T47D (cell line): Measurements from ENCODE around the gene ACOT9.
"Not testable (repeated sequence)": the region's sequence is repeated elsewhere in the genome, so short reads cannot be mapped to it uniquely, and the experiment has no call there.

ENCODE experiments used
- DNase-seq, 2 experiments: peaks; one replicate each; pipeline versions ENCODE4 v3.0.0 to v3.0.0-alpha.2; 2011 to 2012; ENCODE audit warnings: low read depth in 1 of 2, low spot score in 1 of 2
- JUND ChIP-seq: IDR thresholded peaks from 2 replicates; pipeline ENCODE4 v1.6.1; 2012; ENCODE audit warnings: low read depth
- in situ Hi-C: cut with HindIII; loops from 2 replicates; pipeline ENCODE4 v1.10.0; 2016; ENCODE audit warnings: low sequenced_read_pairs, low pct_unique_long_range_greater_than_20kb

The ACOT9 gene

GRCh38 chrX:23756165-23756564, 13.1 kb upstream of the ACOT9 start:
- in situ Hi-C loops, result no loop called here
- TF ChIP-seq JUND, result no peak
- peak in 1 of 2 experiments; percentile 65 for DNase-seq

- in situ Hi-C loops, result no loop called here
- no peak for TF ChIP-seq JUND
- DNase-seq, result no peak
Observed at GRCh38 chrX:23754664-23755063, 11.6 kb upstream of the ACOT9 start.

GRCh38 chrX:23752740-23753415, 9.8 kb upstream of the ACOT9 start:
- DNase-seq, result no peak
- in situ Hi-C loops, result no loop called here

GRCh38 chrX:23749576-23749975, 6.5 kb upstream of the ACOT9 start:
- DNase-seq, result no peak
- no peak for TF ChIP-seq JUND
- in situ Hi-C loops, result no loop called here

More at GRCh38 chrX:23752740-23753415, 9.8 kb upstream of the ACOT9 start:
- no peak for TF ChIP-seq JUND

- in situ Hi-C loops, result no loop called here
- no peak for DNase-seq
- no peak for TF ChIP-seq JUND
Observed at GRCh38 chrX:23749129-23749528, 6.1 kb upstream of the ACOT9 start.

- no peak for TF ChIP-seq JUND
- in situ Hi-C loops, result no loop called here
- no peak for DNase-seq
Observed at GRCh38 chrX:23745786-23746185, 2.7 kb upstream of the ACOT9 start.

GRCh38 chrX:23743623-23743971, 521 bp upstream of the ACOT9 start:
- in situ Hi-C loops, DNase-seq: not testable (repeated sequence)

GRCh38 chrX:23742174-23742696, 841 bp downstream of the ACOT9 start:
- no peak for TF ChIP-seq JUND
- in situ Hi-C loops, result no loop called here
- DNase-seq, result peak; percentile 60 to 79

GRCh38 chrX:23737413-23737812, 5.7 kb downstream of the ACOT9 start:
- DNase-seq, result no peak
- TF ChIP-seq JUND, result no peak
- in situ Hi-C loops, result no loop called here

- no peak for DNase-seq
- no peak for TF ChIP-seq JUND
- in situ Hi-C loops, result no loop called here
Observed at GRCh38 chrX:23736030-23736429, 7.0 kb downstream of the ACOT9 start.

GRCh38 chrX:23732704-23733103, 10.4 kb downstream of the ACOT9 start:
- no peak for DNase-seq
- in situ Hi-C loops, result no loop called here
- TF ChIP-seq JUND, result no peak

- in situ Hi-C loops, result no loop called here
Observed at GRCh38 chrX:23731951-23732350, 11.1 kb downstream of the ACOT9 start.

GRCh38 chrX:23729214-23729613, 13.9 kb downstream of the ACOT9 start:
- in situ Hi-C loops, result no loop called here
- TF ChIP-seq JUND, result no peak
- no peak for DNase-seq

More at GRCh38 chrX:23731951-23732350, 11.1 kb downstream of the ACOT9 start:
- TF ChIP-seq JUND, result no peak
- no peak for DNase-seq

GRCh38 chrX:23727206-23727605, 15.9 kb downstream of the ACOT9 start:
- in situ Hi-C loops, result no loop called here
- TF ChIP-seq JUND, result no peak

More at GRCh38 chrX:23727206-23727605, 15.9 kb downstream of the ACOT9 start:
- no peak for DNase-seq
